HG02840 (cell line): ENCODE data around the gene CYTH3.

Experiments
- ATAC-seq: cut with Tn5 transposase; IDR thresholded peaks from one replicate; pipeline ENCODE4 v1.9.1; 2021; ENCODE audit warnings: mild to moderate bottlenecking, moderate library complexity, moderate number of reproducible peaks; ENCODE audit not compliant: unreplicated experiment, low FRiP score

The CYTH3 gene

GRCh38 chr7:6128205-6128604, 144.2 kb downstream of the CYTH3 start:
- ATAC-seq = no peak

DNA sequence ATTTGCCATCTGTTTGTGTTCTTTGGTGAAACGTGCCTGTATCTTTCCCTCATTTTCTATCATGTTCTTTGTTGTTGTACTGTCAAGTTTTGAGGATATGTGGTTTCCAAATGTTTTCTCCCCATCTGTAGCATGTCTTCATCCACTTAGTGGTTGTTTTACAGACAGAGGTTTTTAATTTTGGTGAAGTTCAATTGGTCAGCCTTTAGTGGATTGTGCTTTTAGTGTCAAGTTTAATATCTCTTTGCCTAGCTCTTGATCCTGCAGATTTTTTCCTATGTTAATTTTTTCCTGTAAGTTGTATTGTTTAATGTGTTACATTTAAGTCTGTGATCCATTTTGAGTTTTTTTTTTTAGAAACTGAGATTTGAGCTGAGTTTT, 145.3 kb downstream of the CYTH3 start:
- no peak for ATAC-seq

- no peak for ATAC-seq
Measured at GRCh38 chr7:6123843-6124242, 148.6 kb downstream of the CYTH3 start.

GRCh38 chr7:6121141-6121540, 151.3 kb downstream of the CYTH3 start:
- ATAC-seq = no peak

GRCh38 chr7:6117533-6117932, 154.9 kb downstream of the CYTH3 start:
- no peak for ATAC-seq

GRCh38 chr7:6116211-6116610, 156.2 kb downstream of the CYTH3 start:
- ATAC-seq = no peak
